K562 (cell line): ENCODE data around the gene EHBP1. TPM values are rescaled to one million over a fixed set of nuclear protein-coding genes. Genes with fewer than 3 reads are reported as not detected.

Experiments used
- ATAC-seq: fragments of 200-7000 bp; cut with Tn5 transposase; 3 replicates; pipeline ENCODE4 v1.9.1; 2020; ENCODE audit warnings: moderate library complexity
- BruUV-seq: library from RNA; stranded (reverse); fragments of 400-500 nt; replicated peaks from 2 replicates; lab custom pipeline; 2021; lab: Mats Ljungman, UMichigan
- CTCF ChIA-PET: fragments of 300-600 bp; formaldehyde crosslinking; extraction: SDS; loops from one replicate; lab custom pipeline; 2021; ENCODE audit warnings: low intra/inter-chr PET ratio; lab: Yijun Ruan, JAX
- POLR2A ChIA-PET: fragments of 300-600, 350-650 bp; sonication (Branson Sonifier 250); formaldehyde crosslinking; extraction: SDS; loops from one replicate; lab custom pipeline; 2021; ENCODE audit warnings: antibody characterized with exemption, inconsistent platforms; lab: Yijun Ruan, JAX
- DNase-seq, 4 experiments: peaks; one replicate each; pipeline versions ENCODE4 v3.0.0 to v3.0.0-alpha.2; 2011 to 2018; ENCODE audit warnings: low spot score in 3 of 4, mixed read lengths in 3 of 4; ENCODE audit errors: extremely low read depth in 1 of 4
- FAIRE-seq: peaks from 2 replicates; lab custom pipeline; 2011; peaks lifted over from hg19 to GRCh38; lab: Jason Lieb, UNC
- H2AFZ ChIP-seq: 2 replicates; pipeline ENCODE4 v1.6.0; 2011; ENCODE audit warnings: low read depth, low read length, control low read depth, inconsistent platforms
- H3K27ac ChIP-seq: fragments of 200-600 bp; 3 replicates; pipeline ENCODE4 v1.8.0; 2011; ENCODE audit warnings: low read depth, mild to moderate bottlenecking, control low read depth, inconsistent platforms, low read length, moderate library complexity, mixed read lengths; ENCODE audit errors: extremely low read depth
- H3K27me3 ChIP-seq, 2 experiments: fragments of 300-600 bp in 1 of 2; 2 replicates in 1 of 2; 3 replicates in 1 of 2; pipeline versions ENCODE4 v1.6.0 to v1.8.0; 2011; ENCODE audit warnings: inconsistent platforms in 2 of 2, low read length in 2 of 2, mild to moderate bottlenecking in 1 of 2, mixed read lengths in 1 of 2, moderate library complexity in 1 of 2; ENCODE audit not compliant: control insufficient read depth in 2 of 2, insufficient read depth in 2 of 2
- H3K36me3 ChIP-seq: fragments of 300-600 bp; 3 replicates; pipeline ENCODE4 v1.8.0; 2011; ENCODE audit warnings: mild to moderate bottlenecking, low read length, inconsistent platforms; ENCODE audit not compliant: control insufficient read depth, insufficient read depth
- H3K4me1 ChIP-seq, 2 experiments: fragments of 200-600 bp in 1 of 2; replicated peaks in 1 of 2; 2 replicates in 1 of 2; 3 replicates in 1 of 2; pipeline versions ENCODE4 v1.5.1 to v1.8.0; 2011; ENCODE audit warnings: inconsistent platforms in 2 of 2, low read length in 2 of 2, mild to moderate bottlenecking in 1 of 2, mixed read lengths in 1 of 2, moderate library complexity in 1 of 2; ENCODE audit not compliant: control insufficient read depth in 2 of 2, insufficient read depth in 2 of 2
- H3K4me2 ChIP-seq: 2 replicates; pipeline ENCODE4 v1.6.1; 2011; ENCODE audit warnings: low read length, control low read depth, inconsistent platforms, mixed read lengths; ENCODE audit not compliant: insufficient read depth
- H3K4me3 ChIP-seq: fragments of 200-600 bp; sonication (generic), shearing (Covaris generic); 2 replicates; pipeline ENCODE4 v1.5.1; 2016; ENCODE audit warnings: control low read depth, inconsistent platforms
- H3K79me2 ChIP-seq: fragments of 200-600 bp; 3 replicates; pipeline ENCODE4 v1.8.0; 2011; ENCODE audit warnings: low read length, inconsistent platforms; ENCODE audit not compliant: control insufficient read depth, insufficient read depth
- H3K9ac ChIP-seq, 2 experiments: 2 replicates each; pipeline versions ENCODE4 v1.6.0 to v1.6.1; 2011; ENCODE audit warnings: low read depth in 2 of 2, low read length in 2 of 2, control low read depth in 1 of 2, inconsistent platforms in 1 of 2, mild to moderate bottlenecking in 1 of 2, mixed read lengths in 1 of 2; ENCODE audit not compliant: insufficient read depth in 1 of 2
- H3K9me1 ChIP-seq: one replicate; pipeline ENCODE4 v1.6.0; 2011; ENCODE audit warnings: inconsistent platforms, mild to moderate bottlenecking, low read length, moderate library complexity; ENCODE audit not compliant: control insufficient read depth, insufficient read depth
- H3K9me3 ChIP-seq: replicated peaks from 2 replicates; pipeline ENCODE4 v1.5.1; 2011; ENCODE audit warnings: low read depth, low read length, inconsistent platforms; ENCODE audit not compliant: control insufficient read depth, insufficient read depth
- H4K20me1 ChIP-seq: replicated peaks from 2 replicates; pipeline ENCODE4 v1.6.1; 2011; ENCODE audit warnings: low read length, inconsistent platforms, mixed read lengths; ENCODE audit not compliant: control insufficient read depth, insufficient read depth
- ATF2 ChIP-seq: sonication (generic); formaldehyde crosslinking; IDR thresholded peaks from 2 replicates; pipeline ENCODE4 v1.8.1; 2022; ENCODE audit warnings: missing genetic modification reagents
- BACH1 ChIP-seq: fragments of 200-800 bp; sonication (Bioruptor generic); IDR thresholded peaks from 2 replicates; pipeline ENCODE4 v1.6.1; 2016; ENCODE audit warnings: missing genetic modification characterization, missing compliant biosample characterization
- CREB1 ChIP-seq, 2 experiments: sonication (generic) in 1 of 2; formaldehyde crosslinking in 1 of 2; IDR thresholded peaks; 2 replicates each; pipeline versions ENCODE4 v1.6.1 to v1.8.0; 2012 to 2022; ENCODE audit warnings: inconsistent platforms in 1 of 2, mild to moderate bottlenecking in 1 of 2, missing genetic modification reagents in 1 of 2, moderate library complexity in 1 of 2
- EGR1 ChIP-seq: fragments of 450-650 bp; conservative IDR thresholded peaks from 2 replicates; pipeline ENCODE4 v1.6.1; 2017; ENCODE audit warnings: mild to moderate bottlenecking
- HDAC3 ChIP-seq: fragments of 450-650 bp; IDR thresholded peaks from 2 replicates; pipeline ENCODE4 v1.6.1; 2018; ENCODE audit warnings: borderline replicate concordance, mild to moderate bottlenecking, moderate library complexity; ENCODE audit not compliant: partially characterized antibody
- NFRKB ChIP-seq: fragments of 450-650 bp; IDR thresholded peaks from 2 replicates; pipeline ENCODE4 v1.6.1; 2016; ENCODE audit warnings: low read depth
- RUNX1 ChIP-seq: sonication (generic); IDR thresholded peaks from 2 replicates; pipeline ENCODE4 v1.6.1; 2016; ENCODE audit warnings: antibody characterized with exemption, low read depth
- SREBF1 ChIP-seq: fragments of 150-350 bp; IDR thresholded peaks from 2 replicates; pipeline ENCODE4 v1.6.1; 2014; ENCODE audit warnings: antibody characterized with exemption, low read depth, low read length, borderline replicate concordance
- SRSF7 ChIP-seq: fragments of 200-400 bp; formaldehyde crosslinking; optimal IDR thresholded peaks from 2 replicates; pipeline ENCODE3; 2017; ENCODE audit warnings: mild to moderate bottlenecking, low read depth, low read length
- TBL1XR1 ChIP-seq, 2 experiments: IDR thresholded peaks; 2 replicates each; pipeline ENCODE4 v1.6.1; 2012; ENCODE audit warnings: improper control_type of control experiment in 2 of 2, low read length in 2 of 2, mild to moderate bottlenecking in 1 of 2
- ZBTB7A ChIP-seq: IDR thresholded peaks from 2 replicates; pipeline ENCODE4 v1.6.1; 2011; ENCODE audit warnings: low read depth, mild to moderate bottlenecking, low read length, moderate library complexity, borderline replicate concordance; ENCODE audit not compliant: control insufficient read depth
- ZHX1 ChIP-seq: fragments of 150-350 bp; conservative IDR thresholded peaks from 2 replicates; pipeline ENCODE4 v1.6.1; 2014; ENCODE audit warnings: low read length
- ZNF23 ChIP-seq: fragments of 250-450 bp; sonication (Bioruptor Pico); IDR thresholded peaks from 2 replicates; pipeline ENCODE4 v1.4.0; 2020; ENCODE audit warnings: mild to moderate bottlenecking
- ZNF232 ChIP-seq: sonication (generic); formaldehyde crosslinking; IDR thresholded peaks from 2 replicates; pipeline ENCODE4 v1.8.0; 2022; ENCODE audit warnings: mild to moderate bottlenecking, missing genetic modification reagents
- WGBS: fragments of 100-300 bp; shearing (Covaris generic); methylation state at CpG from one replicate; pipeline ENCODE4 v1.1.6; 2016; ENCODE audit warnings: low coverage, mixed read lengths; ENCODE audit not compliant: insufficient coverage; ENCODE audit errors: missing lambda C conversion rate; 5-methylcytosine and 5-hydroxymethylcytosine counted together
- in situ Hi-C: fragments of 300-500 bp; cut with MboI; formaldehyde crosslinking; loops from 4 replicates; pipeline ENCODE4 v1.15.0; 2018; ENCODE audit warnings: inconsistent platforms, mixed read lengths
- intact Hi-C: fragments of 100-400 bp; cut with micrococcal nuclease; formaldehyde crosslinking; loops from 2 replicates; pipeline ENCODE4 v1.14.2; 2022
- polyA plus RNA-seq, 8 experiments: library from polyadenylated mRNA; depleted of rRNA in 4 of 8; stranded (reverse) in 5 of 8; unstranded in 3 of 8; fragments of >200 nt; fragmentation: Nextera tagmentation in 2 of 8; fragmentation: Illumina TruSeq in 1 of 8; extraction: Ambion mirVana in 2 of 8; extraction: Trizol in 1 of 8; gene quantifications; 2 replicates each; pipeline versions ENCODE4 v1.2.1 to v1.2.3, GENCODE V29; 2011 to 2014; ENCODE audit warnings: inconsistent platforms in 1 of 8, missing spikeins in 1 of 8
- total RNA-seq, 7 experiments: library from RNA; depleted of rRNA in 6 of 7; stranded (reverse); fragments of >200 nt in 6 of 7; fragmentation: Illumina TruSeq in 2 of 7; extraction: Trizol in 2 of 7; gene quantifications; 2 replicates each; pipeline versions ENCODE4 v1.2.1 to v1.2.3, GENCODE V29; 2011 to 2021; ENCODE audit warnings: low replicate concordance in 1 of 7
- TF ChIP-seq, protein P1 (sequence below): fragments of 250-450 bp; sonication (Bioruptor Pico); IDR thresholded peaks from 2 replicates; pipeline ENCODE4 v1.4.0; 2020; ENCODE audit warnings: borderline replicate concordance

The EHBP1 gene
- total and polyA plus RNA-seq, 9 of the 15 experiments (the other 6 are each of a cell fraction or from before 2014, with no cell fraction given), result 8.9 to 26.6 (median 19.3) TPM

DNA sequence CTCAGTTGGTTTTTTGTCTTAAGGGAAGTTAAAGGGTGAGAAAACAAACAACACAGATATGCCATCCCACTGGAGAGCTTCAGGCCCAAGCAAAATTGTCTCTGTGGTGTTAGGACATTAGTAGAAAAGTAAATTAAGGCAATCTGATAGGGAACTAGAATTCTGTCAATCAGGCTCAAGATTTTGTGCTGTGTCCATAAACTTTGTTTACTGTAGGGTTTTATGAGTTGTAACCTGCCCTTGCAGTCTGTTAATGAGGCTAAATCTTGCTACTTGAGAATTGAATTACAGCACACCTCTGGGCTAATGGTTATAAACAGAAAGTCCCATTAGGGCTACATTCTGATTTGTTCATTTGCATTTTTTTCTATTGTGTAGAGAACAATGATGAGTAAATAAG lies 267.1 kb downstream of the EHBP1 start (continued):
- TF ChIP-seq, protein P1, sequence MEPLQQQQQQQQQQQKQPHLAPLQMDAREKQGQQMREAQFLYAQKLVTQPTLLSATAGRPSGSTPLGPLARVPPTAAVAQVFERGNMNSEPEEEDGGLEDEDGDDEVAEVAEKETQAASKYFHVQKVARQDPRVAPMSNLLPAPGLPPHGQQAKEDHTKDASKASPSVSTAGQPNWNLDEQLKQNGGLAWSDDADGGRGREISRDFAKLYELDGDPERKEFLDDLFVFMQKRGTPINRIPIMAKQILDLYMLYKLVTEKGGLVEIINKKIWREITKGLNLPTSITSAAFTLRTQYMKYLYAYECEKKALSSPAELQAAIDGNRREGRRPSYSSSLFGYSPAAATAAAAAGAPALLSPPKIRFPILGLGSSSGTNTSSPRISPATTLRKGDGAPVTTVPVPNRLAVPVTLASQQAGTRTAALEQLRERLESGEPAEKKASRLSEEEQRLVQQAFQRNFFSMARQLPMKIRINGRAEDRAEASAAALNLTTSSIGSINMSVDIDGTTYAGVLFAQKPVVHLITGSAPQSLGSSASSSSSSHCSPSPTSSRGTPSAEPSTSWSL (CRISPR knock-in tag), result no peak

- POLR2A ChIA-PET, result interaction anchor here (1.3 to 1.4 kb wide), 2 partner anchors 8 to 15 kb away, joined by 3 read pairs; no protein-coding TSS in a partner anchor
- CTCF ChIA-PET, result no interaction called here
- TF ChIP-seq EGR1, result no peak
- no peak for TF ChIP-seq ZNF232 (CRISPR knock-in tag)
- TF ChIP-seq SREBF1, result no peak
- no peak for TF ChIP-seq NFRKB
- TF ChIP-seq ZNF23 (CRISPR knock-in tag), result no peak
- no peak for TF ChIP-seq CREB1 (IDR thresholded peaks at IDR 0.05)
- TF ChIP-seq CREB1 (CRISPR knock-in tag; IDR thresholded peaks at IDR 0.05), result no peak
- no peak for TF ChIP-seq ATF2 (CRISPR knock-in tag)
- no peak for TF ChIP-seq TBL1XR1 (IDR thresholded peaks at IDR 0.05; ENCODE audit: low read length in 2 of 2)
- TF ChIP-seq RUNX1, result no peak
- no peak for TF ChIP-seq ZBTB7A
- TF ChIP-seq BACH1 (tag), result no peak
- TF ChIP-seq SRSF7, result no peak
- no peak for TF ChIP-seq HDAC3
- no peak for TF ChIP-seq ZHX1
- WGBS, result 87% methylated on average over 2 of the region's 2 CpGs
- Histone ChIP-seq H3K27me3 (no peaks in the 10 kb centered on the region), H3K4me2 (no peak overlapping the region), H4K20me1 (no peaks in the 10 kb centered on the region), H3K4me3 (no peak overlapping the region), H3K36me3 (peaks cover under 1% of the 10 kb centered on the region; the same call in 2 of the 3 replicates), H3K4me1 (no peaks in the 10 kb centered on the region), H3K9ac (no peak overlapping the region), H3K9me3 (no peaks in the 10 kb centered on the region), H3K9me1 (no peaks in the 10 kb centered on the region), H3K27ac (no peak overlapping the region), H2AFZ (no peak overlapping the region), H3K79me2 (no peaks in the 10 kb centered on the region)
- BruUV-seq, result no TSS peak
- in situ Hi-C loops (no loop called here), intact Hi-C loops (no loop called here)
- no peak for FAIRE-seq
- DNase-seq, result no peak
- no peak for ATAC-seq
Measured at GRCh38 chr2:62974999-62975398, 269.5 kb downstream of the EHBP1 start.
